HUES48 (cell line): ENCODE data around the gene TRIM37.
"Not testable (repeated sequence)": the region's sequence is repeated elsewhere in the genome, so short reads cannot be mapped to it uniquely, and the experiment has no call there.

Experiments used
- H3K27ac ChIP-seq: one replicate; pipeline ENCODE4 v1.7.0; 2013; ENCODE audit warnings: low read depth, low read length, inconsistent platforms
- H3K27me3 ChIP-seq: 2 replicates; pipeline ENCODE4 v1.6.1; 2013; ENCODE audit warnings: mild to moderate bottlenecking, low read length; ENCODE audit not compliant: control insufficient read depth, insufficient read depth
- H3K36me3 ChIP-seq: 2 replicates; pipeline ENCODE4 v1.6.1; 2013; ENCODE audit warnings: low read length; ENCODE audit not compliant: control insufficient read depth, insufficient read depth
- H3K4me1 ChIP-seq: 2 replicates; pipeline ENCODE4 v1.6.1; 2013; ENCODE audit warnings: mild to moderate bottlenecking, low read length; ENCODE audit not compliant: control insufficient read depth, insufficient read depth
- H3K4me3 ChIP-seq: 2 replicates; pipeline ENCODE4 v1.5.1; 2013; ENCODE audit warnings: mild to moderate bottlenecking, low read depth, low read length
- H3K9ac ChIP-seq: 2 replicates; pipeline ENCODE4 v1.6.1; 2013; ENCODE audit warnings: mild to moderate bottlenecking, low read depth, low read length, moderate library complexity
- H3K9me3 ChIP-seq: 2 replicates; pipeline ENCODE4 v1.6.1; 2013; ENCODE audit warnings: low read length; ENCODE audit not compliant: control insufficient read depth, insufficient read depth

Gene TRIM37

GRCh38 chr17:59141860-59142259 lies 35.2 kb upstream of the TRIM37 start:
- Histone ChIP-seq H3K4me1 (no peaks in the 10 kb centered on the region), H3K9ac (no peak overlapping the region), H3K9me3 (no peaks in the 10 kb centered on the region), H3K4me3 (no peak overlapping the region), H3K36me3 (0 out of 2 replicates have a peak, but pooled peaks cover 4% of the 10 kb centered on the region), H3K27ac (no peak overlapping the region), H3K27me3 (no peaks in the 10 kb centered on the region)

GRCh38 chr17:59139939-59140338 lies 33.3 kb upstream of the TRIM37 start:
- Histone ChIP-seq H3K36me3 (0 out of 2 replicates have a peak, but pooled peaks cover 4% of the 10 kb centered on the region), H3K9me3 (no peaks in the 10 kb centered on the region), H3K4me3 (no peak overlapping the region), H3K27me3 (no peaks in the 10 kb centered on the region), H3K4me1 (no peaks in the 10 kb centered on the region), H3K9ac (no peak overlapping the region), H3K27ac (no peak overlapping the region)

GRCh38 chr17:59138339-59138738 lies 31.7 kb upstream of the TRIM37 start:
- not testable (repeated sequence) for H3K4me3 ChIP-seq, H3K36me3 ChIP-seq, H3K27ac ChIP-seq, H3K9ac ChIP-seq, H3K4me1 ChIP-seq, H3K27me3 ChIP-seq, H3K9me3 ChIP-seq

GRCh38 chr17:59131131-59131530 lies 24.5 kb upstream of the TRIM37 start:
- Histone ChIP-seq H3K9ac (no peak overlapping the region), H3K27ac (no peak overlapping the region), H3K4me3 (no peak overlapping the region), H3K27me3 (no peaks in the 10 kb centered on the region), H3K9me3 (no peaks in the 10 kb centered on the region), H3K4me1 (no peaks in the 10 kb centered on the region), H3K36me3 (peaks cover 24% of the 10 kb centered on the region)

GRCh38 chr17:59129814-59130213 lies 23.1 kb upstream of the TRIM37 start:
- Histone ChIP-seq H3K9me3 (no peaks in the 10 kb centered on the region), H3K36me3 (peaks cover 24% of the 10 kb centered on the region), H3K27me3 (no peaks in the 10 kb centered on the region), H3K4me3 (no peak overlapping the region), H3K9ac (no peak overlapping the region), H3K4me1 (no peaks in the 10 kb centered on the region), H3K27ac (no peak overlapping the region)

GRCh38 chr17:59126809-59127417 lies 20.2 kb upstream of the TRIM37 start:
- no peak overlapping the region for H3K9ac ChIP-seq
- no peaks in the 10 kb centered on the region for H3K4me1 ChIP-seq
- H3K27me3 ChIP-seq, result no peaks in the 10 kb centered on the region
- no peaks in the 10 kb centered on the region for H3K9me3 ChIP-seq
- peaks cover 35% of the 10 kb centered on the region for H3K36me3 ChIP-seq
- no peak overlapping the region for H3K27ac ChIP-seq
- no peak overlapping the region for H3K4me3 ChIP-seq

- Histone ChIP-seq H3K36me3 (peaks cover 45% of the 10 kb centered on the region), H3K27me3 (no peaks in the 10 kb centered on the region), H3K4me1 (no peaks in the 10 kb centered on the region), H3K27ac (no peak overlapping the region), H3K4me3 (no peak overlapping the region), H3K9me3 (no peaks in the 10 kb centered on the region), H3K9ac (no peak overlapping the region)
Measured at GRCh38 chr17:59124665-59125064, 18.0 kb upstream of the TRIM37 start.

GRCh38 chr17:59121901-59122480 lies 15.3 kb upstream of the TRIM37 start:
- Histone ChIP-seq H3K9ac (no peak overlapping the region), H3K36me3 (peaks cover 53% of the 10 kb centered on the region), H3K9me3 (no peaks in the 10 kb centered on the region), H3K27me3 (no peaks in the 10 kb centered on the region), H3K4me3 (no peak overlapping the region), H3K4me1 (no peaks in the 10 kb centered on the region), H3K27ac (no peak overlapping the region)

GRCh38 chr17:59115474-59115873 lies 8.8 kb upstream of the TRIM37 start:
- Histone ChIP-seq H3K36me3 (peaks cover 56% of the 10 kb centered on the region), H3K27me3 (no peaks in the 10 kb centered on the region), H3K9me3 (no peaks in the 10 kb centered on the region), H3K9ac (no peak overlapping the region), H3K4me1 (no peaks in the 10 kb centered on the region), H3K27ac (no peak overlapping the region), H3K4me3 (no peak overlapping the region)

GRCh38 chr17:59111539-59111938 lies 4.9 kb upstream of the TRIM37 start:
- Histone ChIP-seq H3K27me3 (no peaks in the 10 kb centered on the region), H3K4me3 (no peak overlapping the region), H3K9ac (no peak overlapping the region), H3K27ac (no peak overlapping the region), H3K4me1 (no peaks in the 10 kb centered on the region), H3K9me3 (no peaks in the 10 kb centered on the region), H3K36me3 (peaks cover 33% of the 10 kb centered on the region)

- no peaks in the 10 kb centered on the region for H3K27me3 ChIP-seq
- H3K9ac ChIP-seq, result no peak overlapping the region
- H3K36me3 ChIP-seq, result peaks cover 33% of the 10 kb centered on the region
- H3K9me3 ChIP-seq, result no peaks in the 10 kb centered on the region
- H3K4me3 ChIP-seq, result no peak overlapping the region
- no peaks in the 10 kb centered on the region for H3K4me1 ChIP-seq
- no peak overlapping the region for H3K27ac ChIP-seq
Measured at GRCh38 chr17:59110973-59111372, 4.3 kb upstream of the TRIM37 start.
